Choroid plexus epithelial cell (primary cell): Measurements from ENCODE around the gene ANKK1.

Experiments used
- DNase-seq: peaks from one replicate; pipeline ENCODE4 v3.0.0-alpha.2; 2010; ENCODE audit warnings: low read depth
- H3K4me3 ChIP-seq: 2 replicates; pipeline ENCODE4 v1.5.1; 2011; ENCODE audit warnings: low read depth, mild to moderate bottlenecking, control low read depth, low read length, moderate library complexity
- TF ChIP-seq, protein P1 (sequence below): conservative IDR thresholded peaks from 2 replicates; pipeline ENCODE4 v1.5.1; 2011; ENCODE audit warnings: low read depth, mild to moderate bottlenecking, control low read depth, inconsistent platforms, low read length, moderate library complexity

Gene ANKK1

DNA sequence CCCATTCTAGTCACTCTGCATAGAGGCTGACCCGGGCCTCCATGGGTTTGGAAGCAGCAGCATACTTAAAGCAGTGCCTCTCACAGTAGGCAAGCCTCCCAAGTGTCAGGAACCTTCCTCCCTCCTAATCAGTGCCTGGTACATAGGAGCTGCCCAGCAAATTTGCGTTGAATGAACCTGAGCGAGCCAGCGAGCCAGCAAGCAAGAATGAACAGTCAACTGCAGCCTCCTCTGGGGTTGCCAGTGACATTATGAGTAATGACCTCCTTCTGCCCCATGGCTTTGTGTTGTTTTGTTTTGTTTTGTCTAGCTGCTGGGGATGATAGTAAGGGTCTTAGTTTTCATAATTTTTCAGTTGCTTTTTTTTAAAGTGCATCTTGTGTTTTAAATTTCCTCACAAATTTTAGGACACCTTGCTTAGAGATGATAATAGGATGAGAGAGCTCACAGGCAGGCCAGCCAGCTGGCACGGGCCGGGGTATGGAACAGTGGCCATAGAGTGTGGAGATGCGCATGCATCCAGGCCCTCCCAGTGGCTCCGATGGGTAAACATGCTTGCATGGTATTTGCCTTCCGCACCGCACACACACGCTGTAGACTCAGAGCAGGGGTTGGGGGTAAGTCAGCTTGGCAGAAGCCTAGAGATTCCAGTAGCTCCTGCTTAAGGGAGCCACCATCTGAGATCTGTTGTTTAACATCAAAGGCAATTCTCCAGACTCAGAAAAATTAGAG, 37.1 kb upstream of the ANKK1 start:
- no peak overlapping the region for H3K4me3 ChIP-seq
- TF ChIP-seq, protein P1, sequence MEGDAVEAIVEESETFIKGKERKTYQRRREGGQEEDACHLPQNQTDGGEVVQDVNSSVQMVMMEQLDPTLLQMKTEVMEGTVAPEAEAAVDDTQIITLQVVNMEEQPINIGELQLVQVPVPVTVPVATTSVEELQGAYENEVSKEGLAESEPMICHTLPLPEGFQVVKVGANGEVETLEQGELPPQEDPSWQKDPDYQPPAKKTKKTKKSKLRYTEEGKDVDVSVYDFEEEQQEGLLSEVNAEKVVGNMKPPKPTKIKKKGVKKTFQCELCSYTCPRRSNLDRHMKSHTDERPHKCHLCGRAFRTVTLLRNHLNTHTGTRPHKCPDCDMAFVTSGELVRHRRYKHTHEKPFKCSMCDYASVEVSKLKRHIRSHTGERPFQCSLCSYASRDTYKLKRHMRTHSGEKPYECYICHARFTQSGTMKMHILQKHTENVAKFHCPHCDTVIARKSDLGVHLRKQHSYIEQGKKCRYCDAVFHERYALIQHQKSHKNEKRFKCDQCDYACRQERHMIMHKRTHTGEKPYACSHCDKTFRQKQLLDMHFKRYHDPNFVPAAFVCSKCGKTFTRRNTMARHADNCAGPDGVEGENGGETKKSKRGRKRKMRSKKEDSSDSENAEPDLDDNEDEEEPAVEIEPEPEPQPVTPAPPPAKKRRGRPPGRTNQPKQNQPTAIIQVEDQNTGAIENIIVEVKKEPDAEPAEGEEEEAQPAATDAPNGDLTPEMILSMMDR: no peak
- no peak for DNase-seq

DNA sequence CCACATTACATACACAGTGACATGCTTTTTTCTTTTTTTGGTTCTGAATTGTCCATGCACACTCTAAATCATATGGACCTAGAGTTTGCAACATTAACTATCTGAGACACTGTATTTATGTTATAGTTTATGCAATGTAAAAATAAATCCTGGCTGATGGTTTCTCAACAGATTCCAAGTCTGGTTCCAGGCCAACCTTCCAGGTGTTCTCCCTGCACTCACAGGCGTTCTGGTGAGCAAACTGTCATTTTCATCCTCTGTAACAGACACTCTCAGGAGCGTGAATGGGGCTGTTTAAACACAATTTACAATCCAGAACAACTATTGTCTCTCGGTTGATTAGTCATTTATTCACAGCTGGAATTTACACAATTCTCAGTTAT, 36.5 kb upstream of the ANKK1 start:
- H3K4me3 ChIP-seq: no peak overlapping the region
- no peak for DNase-seq
- TF ChIP-seq, protein P1: no peak

DNA sequence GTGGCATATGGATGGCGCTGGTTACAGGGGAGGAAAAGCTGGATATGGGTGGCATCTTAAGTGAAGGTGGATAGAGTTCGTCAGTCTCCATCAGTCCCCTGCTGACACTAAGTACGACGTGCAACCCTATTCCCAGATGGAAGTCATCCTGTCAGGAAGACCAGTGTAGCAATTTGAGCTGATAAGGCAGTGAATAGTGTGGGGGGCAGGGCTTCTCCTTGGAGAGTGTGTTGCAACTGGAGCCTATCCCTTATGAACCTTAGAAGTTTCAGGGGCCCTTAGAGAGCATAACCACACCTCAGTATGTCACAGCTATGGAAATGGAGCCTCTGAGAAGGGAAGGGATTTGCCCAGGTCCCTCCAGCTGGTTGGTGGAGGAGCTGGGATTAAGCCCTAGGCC, 36.1 kb upstream of the ANKK1 start:
- DNase-seq: no peak
- H3K4me3 ChIP-seq: no peak overlapping the region
- TF ChIP-seq, protein P1: no peak

DNA sequence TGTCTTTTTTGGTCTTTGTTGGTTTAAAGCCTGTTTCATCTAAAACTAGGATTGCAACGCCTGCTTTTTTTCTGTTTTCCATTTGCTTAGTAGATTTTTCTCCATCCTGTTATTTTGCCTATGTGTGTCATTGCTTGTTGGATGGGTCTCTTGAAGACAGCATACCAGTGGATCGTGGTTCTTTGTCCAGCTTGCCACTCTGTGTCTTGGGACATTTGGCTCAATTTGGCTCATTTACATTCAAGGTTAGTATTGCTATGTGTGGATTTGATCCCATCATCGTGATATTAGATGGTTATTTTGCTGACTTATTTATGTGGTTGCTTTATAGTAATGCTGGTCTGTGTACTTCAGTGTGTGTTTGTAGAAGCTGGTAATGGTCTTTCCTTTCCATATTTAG, 31.4 kb upstream of the ANKK1 start:
- DNase-seq: peak; percentile 15
- no peak overlapping the region for H3K4me3 ChIP-seq
- TF ChIP-seq, protein P1: no peak

DNA sequence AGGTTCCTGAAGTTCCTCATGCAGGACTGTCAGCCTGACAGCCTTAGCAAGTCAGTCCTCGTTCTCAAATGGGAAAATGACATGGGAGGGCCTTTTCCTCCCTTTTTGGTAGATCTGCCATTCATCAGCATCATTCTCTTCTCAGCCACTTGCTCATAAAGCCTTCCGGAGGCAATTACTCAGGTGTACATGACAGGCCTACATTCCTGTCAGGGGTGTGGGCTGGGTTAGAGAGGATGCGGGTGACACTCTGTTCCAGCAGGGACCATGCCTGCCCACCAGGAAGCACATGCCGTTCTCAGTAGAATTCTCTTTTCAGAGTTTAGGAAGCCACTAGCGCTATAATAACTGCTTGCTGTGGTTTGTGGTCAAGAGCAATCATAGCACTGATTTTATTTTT, 24.2 kb upstream of the ANKK1 start:
- TF ChIP-seq, protein P1: no peak
- H3K4me3 ChIP-seq: no peak overlapping the region
- DNase-seq: no peak

DNA sequence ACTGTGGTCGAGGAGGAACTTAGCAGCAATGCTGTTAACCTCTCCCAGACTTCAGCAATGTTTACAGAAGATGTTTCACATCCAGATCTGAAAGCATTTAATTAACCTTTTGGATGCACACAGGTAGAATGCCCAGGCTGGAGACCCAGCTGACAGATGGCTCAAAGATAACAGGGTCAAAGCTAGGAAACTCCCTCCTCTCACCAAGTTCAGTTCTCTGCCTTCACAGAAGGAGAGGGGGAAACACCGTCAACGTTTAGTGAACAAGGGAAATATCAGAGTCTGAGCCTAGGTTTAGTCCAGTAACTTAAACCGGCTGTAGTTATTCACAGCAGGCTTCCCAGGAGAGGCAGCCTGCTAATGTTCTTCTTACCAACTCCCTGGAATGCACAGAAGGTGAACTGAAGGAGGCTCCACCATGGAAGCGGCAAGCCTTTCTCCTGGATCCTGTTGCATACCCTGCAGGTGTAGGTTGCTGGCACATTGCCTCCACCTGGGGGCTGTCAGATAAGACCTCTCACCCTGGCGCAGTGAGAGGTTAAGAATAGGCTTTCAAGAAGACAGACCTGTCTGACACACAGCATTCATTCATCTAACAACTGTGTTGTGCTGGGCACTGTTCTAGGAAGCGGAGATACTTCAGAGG, 23.5 kb upstream of the ANKK1 start:
- H3K4me3 ChIP-seq: no peak overlapping the region
- no peak for DNase-seq
- TF ChIP-seq, protein P1: no peak

DNA sequence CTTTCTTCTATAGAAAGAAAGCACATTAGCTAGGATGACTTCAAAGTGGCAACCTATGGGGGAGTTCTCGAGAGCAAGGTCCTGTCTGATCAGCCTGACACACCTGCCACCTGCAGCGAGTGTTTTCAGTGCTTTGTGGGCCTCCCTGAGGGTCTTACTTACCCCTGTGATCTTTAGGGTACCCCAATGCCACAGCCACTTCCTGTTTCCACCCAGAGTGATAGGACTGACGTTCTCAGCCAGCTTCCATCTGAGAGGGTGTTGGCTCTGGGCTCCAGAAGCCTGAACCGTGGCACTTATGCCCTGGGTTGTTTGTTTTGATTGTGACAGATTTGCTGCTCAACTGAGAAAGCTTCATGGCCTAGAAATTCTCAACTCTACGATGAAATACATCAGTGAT, 21.7 kb upstream of the ANKK1 start:
- DNase-seq: no peak
- TF ChIP-seq, protein P1: no peak

More for the DNA sequence above, 21.7 kb upstream of the ANKK1 start:
- H3K4me3 ChIP-seq: no peak overlapping the region
